K562 (cell line): Measurements from ENCODE around the gene ABCC5. TPM values are rescaled to one million over a fixed set of nuclear protein-coding genes. Genes with fewer than 3 reads are reported as not detected.

Source experiments
- PHTF2 ChIP-seq: fragments of 250-450 bp; sonication (Bioruptor Pico); IDR thresholded peaks from 2 replicates; pipeline ENCODE4 v1.5.0; 2021; ENCODE audit warnings: mild to moderate bottlenecking
- TAF7 ChIP-seq: fragments of 450-650 bp; IDR thresholded peaks from 2 replicates; pipeline ENCODE4 v1.6.1; 2016; ENCODE audit warnings: missing genetic modification characterization, missing compliant biosample characterization
- polyA plus RNA-seq, 8 experiments: library from polyadenylated mRNA; depleted of rRNA in 4 of 8; stranded (reverse) in 5 of 8; unstranded in 3 of 8; fragments of >200 nt; fragmentation: Nextera tagmentation in 2 of 8; fragmentation: Illumina TruSeq in 1 of 8; extraction: Ambion mirVana in 2 of 8; extraction: Trizol in 1 of 8; gene quantifications; 2 replicates each; pipeline versions ENCODE4 v1.2.1 to v1.2.3, GENCODE V29; 2011 to 2014; ENCODE audit warnings: inconsistent platforms in 1 of 8, missing spikeins in 1 of 8
- total RNA-seq, 7 experiments: library from RNA; depleted of rRNA in 6 of 7; stranded (reverse); fragments of >200 nt in 6 of 7; fragmentation: Illumina TruSeq in 2 of 7; extraction: Trizol in 2 of 7; gene quantifications; 2 replicates each; pipeline versions ENCODE4 v1.2.1 to v1.2.3, GENCODE V29; 2011 to 2021; ENCODE audit warnings: low replicate concordance in 1 of 7
- TF ChIP-seq, protein P1 (sequence below): fragments of 450-650 bp; IDR thresholded peaks from 2 replicates; pipeline ENCODE4 v1.6.1; 2017; ENCODE audit warnings: antibody characterized with exemption
- TF ChIP-seq, protein P2 (sequence below), 2 experiments: fragments of 450-650 bp in 1 of 2; IDR thresholded peaks; 2 replicates each; pipeline ENCODE4 v1.6.1; 2011 to 2017; ENCODE audit warnings: low read depth in 2 of 2, antibody characterized with exemption in 1 of 2, borderline replicate concordance in 1 of 2, low read length in 1 of 2, mild to moderate bottlenecking in 1 of 2, mixed read lengths in 1 of 2; ENCODE audit not compliant: control insufficient read depth in 1 of 2

Gene ABCC5
- total and polyA plus RNA-seq, 9 of the 15 experiments (the other 6 are each of a cell fraction or from before 2014, with no cell fraction given): 22.0 to 53.0 (median 41.9) TPM

DNA sequence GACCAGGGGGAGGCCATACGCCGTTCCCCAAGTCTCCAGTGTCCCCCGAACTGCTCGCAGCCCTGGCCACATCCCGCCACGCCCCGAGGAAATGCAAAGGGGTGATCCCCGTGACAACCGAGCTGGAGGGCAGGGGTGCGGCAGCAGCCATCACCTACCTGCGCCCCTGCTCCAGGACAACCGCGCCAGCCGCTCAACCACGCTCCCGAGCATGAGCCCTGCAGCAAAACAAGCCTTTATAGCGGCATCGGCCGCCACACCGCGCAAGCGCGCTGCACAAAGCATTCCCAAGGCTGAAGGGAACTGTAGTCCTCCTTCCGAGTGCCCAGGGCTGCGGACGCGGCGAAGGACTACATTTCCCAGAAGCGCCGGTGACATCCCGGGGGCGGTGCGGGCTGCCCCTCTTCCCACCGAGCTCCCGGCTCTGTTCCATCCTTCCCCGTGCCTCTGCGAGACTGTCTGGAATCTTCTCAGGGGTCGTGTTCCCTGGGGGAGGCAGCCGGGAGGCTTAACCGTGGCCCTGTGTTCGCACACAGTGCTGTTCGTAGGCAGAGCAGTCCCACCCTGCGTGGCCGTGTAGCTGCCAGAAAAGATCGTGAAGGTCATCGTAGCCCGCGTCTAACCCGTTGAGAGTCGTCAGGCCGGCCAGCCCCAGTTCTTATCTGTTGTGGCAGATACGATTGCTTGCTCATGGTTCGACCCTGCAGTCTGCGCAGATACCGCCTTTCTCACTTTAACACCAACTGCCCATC, at the start of gene ABCC5 (continued):
- TF ChIP-seq, protein P1, sequence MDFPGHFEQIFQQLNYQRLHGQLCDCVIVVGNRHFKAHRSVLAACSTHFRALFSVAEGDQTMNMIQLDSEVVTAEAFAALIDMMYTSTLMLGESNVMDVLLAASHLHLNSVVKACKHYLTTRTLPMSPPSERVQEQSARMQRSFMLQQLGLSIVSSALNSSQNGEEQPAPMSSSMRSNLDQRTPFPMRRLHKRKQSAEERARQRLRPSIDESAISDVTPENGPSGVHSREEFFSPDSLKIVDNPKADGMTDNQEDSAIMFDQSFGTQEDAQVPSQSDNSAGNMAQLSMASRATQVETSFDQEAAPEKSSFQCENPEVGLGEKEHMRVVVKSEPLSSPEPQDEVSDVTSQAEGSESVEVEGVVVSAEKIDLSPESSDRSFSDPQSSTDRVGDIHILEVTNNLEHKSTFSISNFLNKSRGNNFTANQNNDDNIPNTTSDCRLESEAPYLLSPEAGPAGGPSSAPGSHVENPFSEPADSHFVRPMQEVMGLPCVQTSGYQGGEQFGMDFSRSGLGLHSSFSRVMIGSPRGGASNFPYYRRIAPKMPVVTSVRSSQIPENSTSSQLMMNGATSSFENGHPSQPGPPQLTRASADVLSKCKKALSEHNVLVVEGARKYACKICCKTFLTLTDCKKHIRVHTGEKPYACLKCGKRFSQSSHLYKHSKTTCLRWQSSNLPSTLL: no peak
- TF ChIP-seq, protein P2, sequence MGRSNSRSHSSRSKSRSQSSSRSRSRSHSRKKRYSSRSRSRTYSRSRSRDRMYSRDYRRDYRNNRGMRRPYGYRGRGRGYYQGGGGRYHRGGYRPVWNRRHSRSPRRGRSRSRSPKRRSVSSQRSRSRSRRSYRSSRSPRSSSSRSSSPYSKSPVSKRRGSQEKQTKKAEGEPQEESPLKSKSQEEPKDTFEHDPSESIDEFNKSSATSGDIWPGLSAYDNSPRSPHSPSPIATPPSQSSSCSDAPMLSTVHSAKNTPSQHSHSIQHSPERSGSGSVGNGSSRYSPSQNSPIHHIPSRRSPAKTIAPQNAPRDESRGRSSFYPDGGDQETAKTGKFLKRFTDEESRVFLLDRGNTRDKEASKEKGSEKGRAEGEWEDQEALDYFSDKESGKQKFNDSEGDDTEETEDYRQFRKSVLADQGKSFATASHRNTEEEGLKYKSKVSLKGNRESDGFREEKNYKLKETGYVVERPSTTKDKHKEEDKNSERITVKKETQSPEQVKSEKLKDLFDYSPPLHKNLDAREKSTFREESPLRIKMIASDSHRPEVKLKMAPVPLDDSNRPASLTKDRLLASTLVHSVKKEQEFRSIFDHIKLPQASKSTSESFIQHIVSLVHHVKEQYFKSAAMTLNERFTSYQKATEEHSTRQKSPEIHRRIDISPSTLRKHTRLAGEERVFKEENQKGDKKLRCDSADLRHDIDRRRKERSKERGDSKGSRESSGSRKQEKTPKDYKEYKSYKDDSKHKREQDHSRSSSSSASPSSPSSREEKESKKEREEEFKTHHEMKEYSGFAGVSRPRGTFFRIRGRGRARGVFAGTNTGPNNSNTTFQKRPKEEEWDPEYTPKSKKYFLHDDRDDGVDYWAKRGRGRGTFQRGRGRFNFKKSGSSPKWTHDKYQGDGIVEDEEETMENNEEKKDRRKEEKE (IDR thresholded peaks at IDR 0.05; ENCODE audit: borderline replicate concordance in 1 of 2, control insufficient read depth in 1 of 2, low read depth in 2 of 2, low read length in 1 of 2): 0 out of 4 replicates have a peak, but pooled peaks of 1 of the 2 experiments have one; percentile 17
- TF ChIP-seq TAF7 (tag): peak; percentile 68
- TF ChIP-seq PHTF2 (CRISPR knock-in tag): no peak
